HepG2 (cell line): Measurements from ENCODE around the gene ARHGDIA. TPM values are rescaled to one million over a fixed set of nuclear protein-coding genes. Genes with fewer than 3 reads are reported as not detected.

ENCODE experiments used
- CBX2 ChIP-seq, 2 experiments: fragments of 200-600 bp in 1 of 2; sonication (generic); formaldehyde crosslinking in 1 of 2; IDR thresholded peaks; 2 replicates each; pipeline versions ENCODE4 v1.7.0 to v1.8.1; 2018 to 2022; ENCODE audit warnings: low read depth in 2 of 2, low read length in 1 of 2, mild to moderate bottlenecking in 1 of 2, missing genetic modification reagents in 1 of 2
- DMAP1 ChIP-seq: IDR thresholded peaks from 2 replicates; pipeline ENCODE4 v1.6.1; 2016
- ELF4 ChIP-seq: sonication (generic); formaldehyde crosslinking; IDR thresholded peaks from 2 replicates; pipeline ENCODE4 v1.5.0; 2020; ENCODE audit warnings: missing genetic modification reagents, mild to moderate bottlenecking, moderate library complexity, borderline replicate concordance
- HNRNPH1 ChIP-seq: fragments of 200-400 bp; formaldehyde crosslinking; optimal IDR thresholded peaks from 2 replicates; pipeline ENCODE3; 2017; ENCODE audit warnings: mild to moderate bottlenecking, low read depth, low read length
- MATR3 ChIP-seq: sonication (generic); formaldehyde crosslinking; IDR thresholded peaks from 2 replicates; pipeline ENCODE4 v1.4.0; 2020; ENCODE audit warnings: missing genetic modification reagents
- NCOA2 ChIP-seq: sonication (generic); formaldehyde crosslinking; IDR thresholded peaks from 2 replicates; pipeline ENCODE4 v1.8.0; 2022; ENCODE audit warnings: inconsistent platforms
- NCOR1 ChIP-seq: fragments of 200-600 bp; sonication (generic); IDR thresholded peaks from 2 replicates; pipeline ENCODE4 v1.7.0; 2017; ENCODE audit warnings: antibody characterized with exemption, low read length, borderline replicate concordance
- SCMH1 ChIP-seq: sonication (generic); formaldehyde crosslinking; IDR thresholded peaks from 2 replicates; pipeline ENCODE4 v1.9.0; 2021; ENCODE audit warnings: missing genetic modification reagents, mild to moderate bottlenecking, borderline replicate concordance
- TCF7 ChIP-seq: sonication (generic); IDR thresholded peaks from 2 replicates; pipeline ENCODE4 v1.6.1; 2016; ENCODE audit warnings: antibody characterized with exemption, low read depth
- TOPORS ChIP-seq: sonication (generic); formaldehyde crosslinking; IDR thresholded peaks from 2 replicates; pipeline ENCODE4 v1.8.0; 2023; ENCODE audit warnings: mild to moderate bottlenecking, missing genetic modification reagents
- ZFP41 ChIP-seq: sonication (generic); formaldehyde crosslinking; IDR thresholded peaks from 2 replicates; pipeline ENCODE4 v1.4.0; 2020; ENCODE audit warnings: mild to moderate bottlenecking, missing genetic modification reagents, borderline replicate concordance
- ZMAT3 ChIP-seq: sonication (generic); formaldehyde crosslinking; conservative IDR thresholded peaks from 2 replicates; pipeline ENCODE4 v1.7.0; 2021; ENCODE audit warnings: missing genetic modification reagents
- ZNF552 ChIP-seq: sonication (generic); formaldehyde crosslinking; IDR thresholded peaks from 2 replicates; pipeline ENCODE4 v1.9.0; 2022; ENCODE audit warnings: missing genetic modification reagents, mild to moderate bottlenecking, borderline replicate concordance
- ZNF557 ChIP-seq: sonication (generic); formaldehyde crosslinking; IDR thresholded peaks from 2 replicates; pipeline ENCODE4 v1.4.0; 2020; ENCODE audit warnings: missing genetic modification reagents
- ZNF652 ChIP-seq: IDR thresholded peaks from 2 replicates; pipeline ENCODE4 v1.6.1; 2016; ENCODE audit warnings: low read depth, borderline replicate concordance
- ZSCAN21 ChIP-seq: sonication (generic); formaldehyde crosslinking; IDR thresholded peaks from 2 replicates; pipeline ENCODE4 v1.8.0; 2022; ENCODE audit warnings: mild to moderate bottlenecking, missing genetic modification reagents, moderate library complexity, borderline replicate concordance
- polyA plus RNA-seq, 8 experiments: library from polyadenylated mRNA; depleted of rRNA in 3 of 8; stranded (reverse) in 7 of 8; unstranded in 1 of 8; fragments of >200 nt; fragmentation: Illumina TruSeq in 4 of 8; extraction: Trizol in 4 of 8; gene quantifications; 2 replicates each; pipeline versions ENCODE4 v1.2.1 to v1.2.3, GENCODE V29; 2011 to 2016; ENCODE audit warnings: low read depth in 4 of 8, missing spikeins in 1 of 8, mixed read lengths in 1 of 8; ENCODE audit not compliant: insufficient read depth in 1 of 8
- total RNA-seq, 5 experiments: library from RNA; depleted of rRNA; stranded (reverse); fragments of >200 nt; fragmentation: Illumina TruSeq; extraction: Trizol; gene quantifications; 2 replicates each; pipeline ENCODE4 v1.2.3, GENCODE V29; 2016; ENCODE audit warnings: low read depth in 1 of 5
- TF ChIP-seq, protein P1 (sequence below): sonication (generic); formaldehyde crosslinking; IDR thresholded peaks from 2 replicates; pipeline ENCODE4 v1.5.0; 2020; ENCODE audit warnings: mild to moderate bottlenecking, missing genetic modification reagents, borderline replicate concordance
- TF ChIP-seq, protein P2 (sequence below): sonication (generic); formaldehyde crosslinking; IDR thresholded peaks from 2 replicates; pipeline ENCODE4 v1.4.0; 2020; ENCODE audit warnings: missing genetic modification reagents
- TF ChIP-seq, protein P3 (sequence below): IDR thresholded peaks from 2 replicates; pipeline ENCODE4 v1.6.1; 2016; ENCODE audit warnings: missing compliant biosample characterization, missing genetic modification reagents, borderline replicate concordance
- TF ChIP-seq, protein P4 (sequence below): sonication (generic); formaldehyde crosslinking; IDR thresholded peaks from 2 replicates; pipeline ENCODE4 v1.5.1; 2020; ENCODE audit warnings: mild to moderate bottlenecking, moderate library complexity, missing genetic modification reagents
- TF ChIP-seq, protein P5 (sequence below): sonication (generic); formaldehyde crosslinking; conservative IDR thresholded peaks from 2 replicates; pipeline ENCODE4 v1.8.0; 2022; ENCODE audit warnings: mild to moderate bottlenecking, moderate library complexity, missing genetic modification reagents

ARHGDIA gene
- total and polyA plus RNA-seq, 2 of the 13 experiments (the other 11 are each of a cell fraction or from before 2014, with no cell fraction given), result 40.0 to 64.0 TPM

DNA sequence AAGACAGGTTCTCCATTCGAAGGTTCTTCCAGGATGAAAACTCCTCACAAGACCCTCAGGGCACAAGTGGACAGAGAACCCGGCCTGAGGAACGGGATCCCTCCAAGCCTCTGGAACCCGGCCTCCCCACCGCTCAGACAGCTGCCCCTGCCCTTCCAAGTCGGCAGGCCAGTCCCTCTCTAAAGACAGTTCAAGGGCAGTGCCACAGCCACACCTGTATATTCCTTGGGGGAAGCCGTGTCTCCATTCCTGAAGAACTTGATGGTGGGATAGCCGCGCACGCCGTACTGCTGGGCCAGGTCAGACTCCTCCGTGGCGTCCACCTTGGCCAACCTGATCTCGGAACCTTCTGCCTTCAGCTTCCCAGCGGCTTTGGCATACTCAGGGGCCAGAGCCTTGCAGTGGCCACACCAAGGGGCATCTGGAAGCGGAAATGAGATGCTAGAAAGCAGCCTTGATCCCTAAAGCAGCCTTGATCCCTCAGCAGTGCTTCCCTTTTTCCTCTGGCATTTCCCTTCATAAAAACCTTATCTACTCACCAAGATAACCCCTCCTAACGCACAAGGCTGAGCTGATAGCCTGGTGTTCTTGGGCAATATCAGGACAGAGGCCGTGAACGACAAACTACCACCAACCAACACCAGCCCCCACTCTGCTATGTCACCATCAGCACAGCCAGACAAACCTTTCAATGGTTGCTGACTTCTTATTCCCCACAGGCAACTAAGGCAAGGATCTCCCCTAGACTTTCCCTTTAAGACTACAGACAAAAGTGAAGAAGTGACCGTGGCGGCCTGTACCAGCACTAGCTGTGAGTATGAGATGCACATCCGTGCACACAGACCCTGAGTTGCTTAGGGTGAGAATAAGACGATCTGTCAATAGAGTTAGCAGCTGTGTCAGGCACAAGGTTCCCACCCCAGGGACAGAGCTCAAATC is 11.9 kb downstream of the ARHGDIA start (continued):
- TF ChIP-seq ZFP41 (CRISPR knock-in tag) (no peak), ZSCAN21 (no peak), TOPORS (no peak), DMAP1 (CRISPR knock-in tag) (no peak), NCOR1 (no peak), NCOA2 (CRISPR knock-in tag) (no peak), TCF7 (no peak), MATR3 (CRISPR knock-in tag) (no peak), CBX2 (IDR thresholded peaks at IDR 0.05; ENCODE audit: low read depth, low read length) (no peak), CBX2 (CRISPR knock-in tag; IDR thresholded peaks at IDR 0.05; ENCODE audit: low read depth) (no peak), ZNF557 (no peak), ZNF652 (no peak), HNRNPH1 (no peak), ELF4 (CRISPR knock-in tag) (no peak), ZMAT3 (CRISPR knock-in tag) (no peak), ZNF552 (CRISPR knock-in tag) (no peak; the same call in 1 of the 2 replicates), SCMH1 (CRISPR knock-in tag) (no peak)
- TF ChIP-seq, protein P1, sequence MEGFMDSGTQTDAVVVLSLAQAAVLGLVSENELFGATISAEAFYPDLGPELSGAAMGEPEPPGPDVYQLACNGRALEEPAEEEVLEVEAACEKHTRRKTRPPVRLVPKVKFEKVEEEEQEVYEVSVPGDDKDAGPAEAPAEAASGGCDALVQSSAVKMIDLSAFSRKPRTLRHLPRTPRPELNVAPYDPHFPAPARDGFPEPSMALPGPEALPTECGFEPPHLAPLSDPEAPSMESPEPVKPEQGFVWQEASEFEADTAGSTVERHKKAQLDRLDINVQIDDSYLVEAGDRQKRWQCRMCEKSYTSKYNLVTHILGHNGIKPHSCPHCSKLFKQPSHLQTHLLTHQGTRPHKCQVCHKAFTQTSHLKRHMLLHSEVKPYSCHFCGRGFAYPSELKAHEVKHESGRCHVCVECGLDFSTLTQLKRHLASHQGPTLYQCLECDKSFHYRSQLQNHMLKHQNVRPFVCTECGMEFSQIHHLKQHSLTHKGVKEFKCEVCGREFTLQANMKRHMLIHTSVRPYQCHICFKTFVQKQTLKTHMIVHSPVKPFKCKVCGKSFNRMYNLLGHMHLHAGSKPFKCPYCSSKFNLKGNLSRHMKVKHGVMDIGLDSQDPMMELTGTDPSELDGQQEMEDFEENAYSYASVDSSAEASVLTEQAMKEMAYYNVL (CRISPR knock-in tag), result peak; percentile 50
- TF ChIP-seq, protein P2, sequence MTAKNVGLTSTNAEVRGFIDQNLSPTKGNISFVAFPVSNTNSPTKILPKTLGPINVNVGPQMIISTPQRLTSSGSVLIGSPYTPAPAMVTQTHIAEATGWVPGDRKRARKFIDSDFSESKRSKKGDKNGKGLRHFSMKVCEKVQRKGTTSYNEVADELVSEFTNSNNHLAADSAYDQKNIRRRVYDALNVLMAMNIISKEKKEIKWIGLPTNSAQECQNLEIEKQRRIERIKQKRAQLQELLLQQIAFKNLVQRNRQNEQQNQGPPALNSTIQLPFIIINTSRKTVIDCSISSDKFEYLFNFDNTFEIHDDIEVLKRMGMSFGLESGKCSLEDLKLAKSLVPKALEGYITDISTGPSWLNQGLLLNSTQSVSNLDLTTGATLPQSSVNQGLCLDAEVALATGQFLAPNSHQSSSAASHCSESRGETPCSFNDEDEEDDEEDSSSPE (CRISPR knock-in tag), result no peak
- TF ChIP-seq, protein P3, sequence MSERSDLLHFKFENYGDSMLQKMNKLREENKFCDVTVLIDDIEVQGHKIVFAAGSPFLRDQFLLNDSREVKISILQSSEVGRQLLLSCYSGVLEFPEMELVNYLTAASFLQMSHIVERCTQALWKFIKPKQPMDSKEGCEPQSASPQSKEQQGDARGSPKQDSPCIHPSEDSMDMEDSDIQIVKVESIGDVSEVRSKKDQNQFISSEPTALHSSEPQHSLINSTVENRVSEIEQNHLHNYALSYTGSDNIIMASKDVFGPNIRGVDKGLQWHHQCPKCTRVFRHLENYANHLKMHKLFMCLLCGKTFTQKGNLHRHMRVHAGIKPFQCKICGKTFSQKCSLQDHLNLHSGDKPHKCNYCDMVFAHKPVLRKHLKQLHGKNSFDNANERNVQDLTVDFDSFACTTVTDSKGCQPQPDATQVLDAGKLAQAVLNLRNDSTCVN (CRISPR knock-in tag), result no peak
- TF ChIP-seq, protein P4, sequence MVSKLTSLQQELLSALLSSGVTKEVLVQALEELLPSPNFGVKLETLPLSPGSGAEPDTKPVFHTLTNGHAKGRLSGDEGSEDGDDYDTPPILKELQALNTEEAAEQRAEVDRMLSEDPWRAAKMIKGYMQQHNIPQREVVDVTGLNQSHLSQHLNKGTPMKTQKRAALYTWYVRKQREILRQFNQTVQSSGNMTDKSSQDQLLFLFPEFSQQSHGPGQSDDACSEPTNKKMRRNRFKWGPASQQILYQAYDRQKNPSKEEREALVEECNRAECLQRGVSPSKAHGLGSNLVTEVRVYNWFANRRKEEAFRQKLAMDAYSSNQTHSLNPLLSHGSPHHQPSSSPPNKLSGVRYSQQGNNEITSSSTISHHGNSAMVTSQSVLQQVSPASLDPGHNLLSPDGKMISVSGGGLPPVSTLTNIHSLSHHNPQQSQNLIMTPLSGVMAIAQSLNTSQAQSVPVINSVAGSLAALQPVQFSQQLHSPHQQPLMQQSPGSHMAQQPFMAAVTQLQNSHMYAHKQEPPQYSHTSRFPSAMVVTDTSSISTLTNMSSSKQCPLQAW (CRISPR knock-in tag), result peak; percentile 9
- TF ChIP-seq, protein P5, sequence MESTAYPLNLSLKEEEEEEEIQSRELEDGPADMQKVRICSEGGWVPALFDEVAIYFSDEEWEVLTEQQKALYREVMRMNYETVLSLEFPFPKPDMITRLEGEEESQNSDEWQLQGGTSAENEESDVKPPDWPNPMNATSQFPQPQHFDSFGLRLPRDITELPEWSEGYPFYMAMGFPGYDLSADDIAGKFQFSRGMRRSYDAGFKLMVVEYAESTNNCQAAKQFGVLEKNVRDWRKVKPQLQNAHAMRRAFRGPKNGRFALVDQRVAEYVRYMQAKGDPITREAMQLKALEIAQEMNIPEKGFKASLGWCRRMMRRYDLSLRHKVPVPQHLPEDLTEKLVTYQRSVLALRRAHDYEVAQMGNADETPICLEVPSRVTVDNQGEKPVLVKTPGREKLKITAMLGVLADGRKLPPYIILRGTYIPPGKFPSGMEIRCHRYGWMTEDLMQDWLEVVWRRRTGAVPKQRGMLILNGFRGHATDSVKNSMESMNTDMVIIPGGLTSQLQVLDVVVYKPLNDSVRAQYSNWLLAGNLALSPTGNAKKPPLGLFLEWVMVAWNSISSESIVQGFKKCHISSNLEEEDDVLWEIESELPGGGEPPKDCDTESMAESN, result 0 out of 2 replicates have a peak, but pooled peaks have one; percentile 24
